SK-N-MC (cell line): Measurements from ENCODE around the gene SHANK1.
"Not testable (repeated sequence)": the region's sequence is repeated elsewhere in the genome, so short reads cannot be mapped to it uniquely, and the experiment has no call there.

Experiments
- EZH2 ChIP-seq: fragments of 200-600 bp; sonication (generic); IDR thresholded peaks from one replicate; pipeline ENCODE4 v1.6.1; 2017; ENCODE audit warnings: antibody characterized with exemption
- POLR2AphosphoS5 ChIP-seq: IDR thresholded peaks from 2 replicates; pipeline ENCODE4 v1.6.1; 2012; ENCODE audit warnings: mild to moderate bottlenecking, low read depth, low read length, borderline replicate concordance

DNA sequence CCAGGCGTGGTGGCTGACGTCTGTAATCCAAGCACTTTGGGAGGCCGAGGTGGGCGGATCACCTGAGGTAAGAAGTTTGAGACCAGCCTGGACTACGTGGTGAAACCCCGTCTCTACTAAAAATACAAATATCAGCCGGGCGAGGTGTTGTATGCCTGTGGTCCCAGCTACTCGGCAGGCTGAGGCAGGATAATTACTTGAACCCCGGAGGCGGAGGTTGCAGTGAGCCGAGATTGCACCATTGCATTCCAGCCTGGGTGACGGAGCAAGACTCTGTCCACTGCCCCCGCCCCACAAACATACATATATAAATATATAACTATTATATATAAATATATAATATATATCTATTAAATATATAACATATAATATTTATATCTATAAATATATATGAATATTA is 27.5 kb upstream of the SHANK1 start:
- TF ChIP-seq EZH2, POLR2AphosphoS5: not testable (repeated sequence)
